Measurements from ENCODE around the gene DCAF15. TPM values are rescaled to one million over a fixed set of nuclear protein-coding genes. Genes with fewer than 3 reads are reported as not detected.

The DCAF15 gene
- polyA plus RNA-seq, 1 of the 3 experiments (the other 2 are of a cell fraction) = 55.6 TPM

GRCh38 chr19:13975870-13976269 lies 23.6 kb downstream of the DCAF15 start (continued):
- no peak for TF ChIP-seq POLR2AphosphoS5 (IDR thresholded peaks at IDR 0.05; ENCODE audit: low read depth, low read length)
- TF ChIP-seq EP300 (IDR thresholded peaks at IDR 0.05; ENCODE audit: borderline replicate concordance in 1 of 2, low read depth in 1 of 2, low read length in 1 of 2) = no peak
- no peak for TF ChIP-seq PBX3 (IDR thresholded peaks at IDR 0.05)
- no peak for TF ChIP-seq RCOR1 (IDR thresholded peaks at IDR 0.05; ENCODE audit: low read length)

- POLR2A ChIA-PET = no interaction called here
- H3K9me2 ChIP-seq = no peaks in the 10 kb centered on the region
- H3K4me3 ChIP-seq (ENCODE audit: low read depth in 2 of 2, low read length in 1 of 2) = no peak overlapping the region
- CTCF ChIA-PET = interaction anchor here (1.1 kb wide), 1 partner anchor 9 kb away, joined by 3 read pairs; no protein-coding TSS in a partner anchor
- no peak for DNase-seq
- no peak overlapping the region for H3K27ac ChIP-seq (ENCODE audit: low read depth in 2 of 2, low read length in 1 of 2)
- no peak overlapping the region for H3K9ac ChIP-seq
- no peak for TF ChIP-seq JUND (IDR thresholded peaks at IDR 0.05)
- TF ChIP-seq TEAD4 (IDR thresholded peaks at IDR 0.05; ENCODE audit: borderline replicate concordance, insufficient read depth) = no peak
- TF ChIP-seq CHD2 (IDR thresholded peaks at IDR 0.05; ENCODE audit: low read length, partially characterized antibody) = no peak
- no peak for TF ChIP-seq TCF12 (IDR thresholded peaks at IDR 0.05)
- TF ChIP-seq RAD21 (IDR thresholded peaks at IDR 0.05; ENCODE audit: low read length) = no peak
- no peaks in the 10 kb centered on the region for H3K36me3 ChIP-seq (replicated peaks in 1 of 2; ENCODE audit: control insufficient read depth in 1 of 2, insufficient read depth in 2 of 2, low read length in 1 of 2)
- no peak overlapping the region for H3K4me2 ChIP-seq
- peaks cover 0 to 15% of the 10 kb centered on the region in 2 experiments; a peak in 1 of 4 replicates for H3K4me1 ChIP-seq (ENCODE audit: control insufficient read depth in 1 of 2, insufficient read depth in 2 of 2, low read depth in 1 of 2, low read length in 1 of 2)
- no peaks in the 10 kb centered on the region for H3K27me3 ChIP-seq (ENCODE audit: insufficient read depth)
- no peaks in the 10 kb centered on the region for H4K20me1 ChIP-seq (ENCODE audit: insufficient read depth)
- WGBS (ENCODE audit: low lambda C conversion rate) = 91% methylated on average over 11 of the region's 12 CpGs
- H3F3A ChIP-seq (replicated peaks; ENCODE audit: insufficient read depth) = no peaks in the 10 kb centered on the region
- no peak overlapping the region for H2AFZ ChIP-seq (ENCODE audit: low read depth)
- H3K9me3 ChIP-seq = no peaks in the 10 kb centered on the region
- H3K79me2 ChIP-seq (ENCODE audit: insufficient read depth) = no peaks in the 10 kb centered on the region
Measured at GRCh38 chr19:13976446-13976845, 24.1 kb downstream of the DCAF15 start.

GRCh38 chr19:13977803-13978202 lies 25.5 kb downstream of the DCAF15 start:
- ChIA-PET CTCF (interaction anchor here (1.5 kb wide), 1 partner anchor 12 kb away, joined by 5 read pairs; no protein-coding TSS in a partner anchor), POLR2A (no interaction called here)
- H3K9me2 ChIP-seq = no peaks in the 10 kb centered on the region
- peaks cover 0 to 3% of the 10 kb centered on the region in 2 experiments for H3K36me3 ChIP-seq (replicated peaks in 1 of 2; ENCODE audit: control insufficient read depth in 1 of 2, insufficient read depth in 2 of 2, low read length in 1 of 2)
- H4K20me1 ChIP-seq (ENCODE audit: insufficient read depth) = no peaks in the 10 kb centered on the region
- WGBS (ENCODE audit: low lambda C conversion rate) = 100% methylated on average over 2 of the region's 12 CpGs
- H3K27me3 ChIP-seq (ENCODE audit: insufficient read depth) = no peaks in the 10 kb centered on the region
- no peaks in the 10 kb centered on the region for H3F3A ChIP-seq (replicated peaks; ENCODE audit: insufficient read depth)
- no peak overlapping the region for H3K4me2 ChIP-seq
- H3K9me3 ChIP-seq = no peaks in the 10 kb centered on the region
- DNase-seq = no peak
- H2AFZ ChIP-seq (ENCODE audit: low read depth) = no peak overlapping the region
- no peak overlapping the region for H3K27ac ChIP-seq (ENCODE audit: low read depth in 2 of 2, low read length in 1 of 2)
- no peak overlapping the region for H3K9ac ChIP-seq
- no peaks in the 10 kb centered on the region for H3K79me2 ChIP-seq (ENCODE audit: insufficient read depth)
- H3K4me1 ChIP-seq (ENCODE audit: control insufficient read depth in 1 of 2, insufficient read depth in 2 of 2, low read depth in 1 of 2, low read length in 1 of 2) = peaks cover 0 to 23% of the 10 kb centered on the region in 2 experiments; a peak in 1 of 4 replicates
- H3K4me3 ChIP-seq (ENCODE audit: low read depth in 2 of 2, low read length in 1 of 2) = no peak overlapping the region
- no peak for TF ChIP-seq YY1 (IDR thresholded peaks at IDR 0.05; ENCODE audit: low read depth)
- TF ChIP-seq TCF12 (IDR thresholded peaks at IDR 0.05) = no peak
- no peak for TF ChIP-seq RXRA (IDR thresholded peaks at IDR 0.05; ENCODE audit: borderline replicate concordance, low read depth)
- TF ChIP-seq TAF1 (IDR thresholded peaks at IDR 0.05; ENCODE audit: borderline replicate concordance, low read depth, low read length) = no peak
- no peak for TF ChIP-seq CTCF (IDR thresholded peaks at IDR 0.05)
- TF ChIP-seq JUND (IDR thresholded peaks at IDR 0.05) = no peak
- TF ChIP-seq RAD21 (IDR thresholded peaks at IDR 0.05; ENCODE audit: low read length) = no peak
- TF ChIP-seq EP300 (IDR thresholded peaks at IDR 0.05; ENCODE audit: borderline replicate concordance in 1 of 2, low read depth in 1 of 2, low read length in 1 of 2) = no peak
- no peak for TF ChIP-seq POLR2AphosphoS5 (IDR thresholded peaks at IDR 0.05; ENCODE audit: low read depth, low read length)
- no peak for TF ChIP-seq FOXJ3 (CRISPR knock-in tag; IDR thresholded peaks at IDR 0.05)
- no peak for TF ChIP-seq GABPA (IDR thresholded peaks at IDR 0.05; ENCODE audit: low read depth)
- TF ChIP-seq FOXM1 (IDR thresholded peaks at IDR 0.05; ENCODE audit: low read depth) = no peak
- TF ChIP-seq USF1 (IDR thresholded peaks at IDR 0.05; ENCODE audit: borderline replicate concordance, low read depth) = no peak
- TF ChIP-seq GATA2 (CRISPR knock-in tag; IDR thresholded peaks at IDR 0.05) = no peak
- TF ChIP-seq MAX (IDR thresholded peaks at IDR 0.05; ENCODE audit: low read depth) = no peak
- no peak for TF ChIP-seq REST (IDR thresholded peaks at IDR 0.05; ENCODE audit: low read depth, low read length)

Measured in SK-N-SH (cell line).